Upper lobe of left lung (tissue), 6 donors: ENCODE measurements around the gene ZNF618. TPM values are rescaled to one million over a fixed set of nuclear protein-coding genes. Genes with fewer than 3 reads are reported as not detected.

ENCODE experiments used
- ATAC-seq, 2 donors: fragments of 200-7000 bp; cut with Tn5 transposase; one replicate each; pipeline ENCODE4 v1.9.1; 2022; ENCODE audit warnings: mild to moderate bottlenecking in 2 of 2, moderate library complexity in 2 of 2; ENCODE audit not compliant: low FRiP score in 2 of 2
- DNase-seq, 2 donors: peaks; one replicate each; pipeline ENCODE4 v3.0.0-alpha.2; 2019 to 2020
- H3K27ac ChIP-seq, 4 donors: fragments of 200-600 bp; sonication (generic); one replicate each; pipeline ENCODE4 v1.5.1; 2016 to 2019
- H3K27me3 ChIP-seq, 4 donors: fragments of 200-600 bp; sonication (generic); one replicate each; pipeline ENCODE4 v1.5.1; 2017 to 2019
- H3K36me3 ChIP-seq, 4 donors: fragments of 200-600 bp; sonication (generic); one replicate each; pipeline ENCODE4 v1.5.1; 2016 to 2019
- H3K4me1 ChIP-seq, 4 donors: fragments of 200-600 bp; sonication (generic); one replicate each; pipeline ENCODE4 v1.5.1; 2018 to 2019
- H3K4me3 ChIP-seq, 4 donors: fragments of 200-600 bp; sonication (generic); one replicate each; pipeline ENCODE4 v1.5.1; 2017 to 2019; ENCODE audit warnings: mild to moderate bottlenecking in 2 of 4, moderate library complexity in 1 of 4
- H3K9me3 ChIP-seq, 4 donors: fragments of 200-600 bp; sonication (generic); one replicate each; pipeline ENCODE4 v1.5.1; 2018 to 2019
- EP300 ChIP-seq, 4 donors: sonication (generic); formaldehyde crosslinking; IDR thresholded peaks; one replicate each; pipeline ENCODE4 v1.5.1; 2017; ENCODE audit warnings: antibody characterized with exemption in 4 of 4, control low read depth in 2 of 4
- POLR2A ChIP-seq, 4 donors: fragments of 450-650 bp; IDR thresholded peaks; one replicate each; pipeline ENCODE4 v1.5.1; 2016 to 2017; ENCODE audit warnings: antibody characterized with exemption in 4 of 4, mild to moderate bottlenecking in 2 of 4
- POLR2AphosphoS5 ChIP-seq, 2 donors: sonication (generic); formaldehyde crosslinking; IDR thresholded peaks; one replicate each; pipeline ENCODE4 v1.5.1; 2017; ENCODE audit warnings: antibody characterized with exemption in 2 of 2
- WGBS, 2 donors: methylation state at CpG; one replicate each; pipeline ENCODE4 v1.1.5; 2017 to 2018; 5-methylcytosine and 5-hydroxymethylcytosine counted together
- total RNA-seq, 6 donors: library from RNA; depleted of rRNA in 4 of 6; stranded (reverse); fragments of >200 nt in 4 of 6; gene quantifications; one replicate each; pipeline versions ENCODE4 v1.1.0 to v1.2.1, GENCODE V29; 2016 to 2021
- TF ChIP-seq, protein P1 (sequence below), 6 experiments: fragments of 450-650 bp in 4 of 6; fragments of 200-600 bp in 2 of 6; sonication (generic) in 2 of 6; IDR thresholded peaks; one replicate each; pipeline ENCODE4 v1.5.1; 2016 to 2019; ENCODE audit warnings: antibody characterized with exemption in 6 of 6
- donor health status: DM: no; HTN: no; CAD: no; lungs with moderate emphysema.
- donor health status: DM: no; HTN: yes; CAD: no; lungs with severe emphysema.

ZNF618 gene
- total RNA-seq, 6 donors from 2014 or later = 3.2 to 11.6 (median 9.1) TPM

DNA sequence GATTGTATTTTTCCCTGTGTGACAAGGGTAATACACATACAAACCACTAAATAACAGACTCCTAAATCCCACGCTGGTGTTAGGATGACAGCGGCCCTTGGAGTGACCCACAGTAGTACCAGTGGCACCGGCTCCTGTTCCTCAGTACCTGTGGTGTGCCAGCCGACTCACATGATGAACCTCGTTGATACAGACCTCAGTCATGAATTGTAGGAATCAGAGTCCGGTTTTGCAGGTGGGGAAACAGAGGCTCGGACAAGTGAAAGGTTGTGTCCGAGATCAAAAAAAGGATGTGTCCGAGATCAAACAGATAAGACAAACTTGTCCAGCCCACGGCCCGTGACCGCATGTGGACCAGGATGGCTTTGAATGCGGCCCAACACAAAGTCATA lies 124.0 kb downstream of the ZNF618 start:
- no peak for ATAC-seq
- H3K9me3 ChIP-seq = no peaks in the 10 kb centered on the region
- 93 to 96% methylated on average over 13 of the region's 13 CpGs for WGBS, 2 donors
- no peaks in the 10 kb centered on the region for H3K36me3 ChIP-seq
- DNase-seq = peak in 1 of 2 donors; percentile 9
- no peak for TF ChIP-seq EP300 (IDR thresholded peaks at IDR 0.05)
- TF ChIP-seq POLR2A (IDR thresholded peaks at IDR 0.05) = no peak
- TF ChIP-seq, protein P1, sequence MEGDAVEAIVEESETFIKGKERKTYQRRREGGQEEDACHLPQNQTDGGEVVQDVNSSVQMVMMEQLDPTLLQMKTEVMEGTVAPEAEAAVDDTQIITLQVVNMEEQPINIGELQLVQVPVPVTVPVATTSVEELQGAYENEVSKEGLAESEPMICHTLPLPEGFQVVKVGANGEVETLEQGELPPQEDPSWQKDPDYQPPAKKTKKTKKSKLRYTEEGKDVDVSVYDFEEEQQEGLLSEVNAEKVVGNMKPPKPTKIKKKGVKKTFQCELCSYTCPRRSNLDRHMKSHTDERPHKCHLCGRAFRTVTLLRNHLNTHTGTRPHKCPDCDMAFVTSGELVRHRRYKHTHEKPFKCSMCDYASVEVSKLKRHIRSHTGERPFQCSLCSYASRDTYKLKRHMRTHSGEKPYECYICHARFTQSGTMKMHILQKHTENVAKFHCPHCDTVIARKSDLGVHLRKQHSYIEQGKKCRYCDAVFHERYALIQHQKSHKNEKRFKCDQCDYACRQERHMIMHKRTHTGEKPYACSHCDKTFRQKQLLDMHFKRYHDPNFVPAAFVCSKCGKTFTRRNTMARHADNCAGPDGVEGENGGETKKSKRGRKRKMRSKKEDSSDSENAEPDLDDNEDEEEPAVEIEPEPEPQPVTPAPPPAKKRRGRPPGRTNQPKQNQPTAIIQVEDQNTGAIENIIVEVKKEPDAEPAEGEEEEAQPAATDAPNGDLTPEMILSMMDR (IDR thresholded peaks at IDR 0.05) = no peak
- no peak for TF ChIP-seq POLR2AphosphoS5 (IDR thresholded peaks at IDR 0.05)
- H3K27ac ChIP-seq = no peak overlapping the region
- H3K27me3 ChIP-seq = no peaks in the 10 kb centered on the region
- peaks cover 6 to 28% (median 15%) of the 10 kb centered on the region in 4 donors for H3K4me1 ChIP-seq
- no peak overlapping the region for H3K4me3 ChIP-seq

DNA sequence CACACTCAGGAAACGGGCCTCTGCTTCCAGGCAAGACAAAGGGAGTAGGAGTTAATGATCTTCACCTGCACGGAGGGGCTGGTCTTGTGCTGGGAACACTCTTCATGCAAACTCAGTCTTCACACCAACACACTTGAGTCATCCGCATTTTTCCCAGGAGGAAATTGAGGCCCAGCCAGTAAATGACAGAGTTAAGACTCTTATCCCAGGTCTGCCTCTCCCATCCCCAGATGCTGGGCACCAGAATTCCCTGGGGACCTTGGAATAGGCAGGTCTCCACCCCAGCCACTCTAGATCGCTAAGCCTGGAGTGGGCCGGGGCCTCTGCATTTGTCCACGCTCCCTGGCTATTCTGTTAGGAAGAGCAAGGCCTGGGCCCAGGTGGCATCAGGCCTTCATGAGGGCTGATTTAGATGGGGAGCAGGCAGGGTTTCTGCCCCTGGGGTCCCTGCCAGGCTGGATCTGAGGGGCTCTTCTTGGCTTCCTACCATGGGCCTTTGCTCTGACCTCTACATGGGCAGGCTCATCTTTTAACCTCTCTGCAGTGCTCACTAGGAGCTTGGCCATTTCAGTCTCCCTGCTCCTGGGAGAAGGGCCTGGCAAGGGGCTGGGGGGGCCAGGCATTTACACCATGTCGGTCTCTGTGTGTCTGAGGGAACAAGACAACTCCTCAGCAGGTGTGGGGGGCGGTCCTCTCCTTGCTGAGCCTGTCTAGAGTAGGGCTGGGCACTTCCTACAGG lies 124.7 kb downstream of the ZNF618 start:
- 92 to 94% methylated on average over 3 to 8 of the region's 8 CpGs for WGBS, 2 donors
- TF ChIP-seq POLR2A (IDR thresholded peaks at IDR 0.05) = no peak
- no peak for TF ChIP-seq EP300 (IDR thresholded peaks at IDR 0.05)
- TF ChIP-seq, protein P1 (IDR thresholded peaks at IDR 0.05) = no peak
- no peak for TF ChIP-seq POLR2AphosphoS5 (IDR thresholded peaks at IDR 0.05)
- H3K36me3 ChIP-seq = no peaks in the 10 kb centered on the region
- H3K27me3 ChIP-seq = no peaks in the 10 kb centered on the region
- DNase-seq = peak in 1 of 2 donors; percentile 17
- H3K27ac ChIP-seq = no peak overlapping the region
- no peak overlapping the region for H3K4me3 ChIP-seq
- no peak for ATAC-seq
- H3K9me3 ChIP-seq = no peaks in the 10 kb centered on the region
- peaks cover 6 to 27% (median 14%) of the 10 kb centered on the region in 4 donors for H3K4me1 ChIP-seq

DNA sequence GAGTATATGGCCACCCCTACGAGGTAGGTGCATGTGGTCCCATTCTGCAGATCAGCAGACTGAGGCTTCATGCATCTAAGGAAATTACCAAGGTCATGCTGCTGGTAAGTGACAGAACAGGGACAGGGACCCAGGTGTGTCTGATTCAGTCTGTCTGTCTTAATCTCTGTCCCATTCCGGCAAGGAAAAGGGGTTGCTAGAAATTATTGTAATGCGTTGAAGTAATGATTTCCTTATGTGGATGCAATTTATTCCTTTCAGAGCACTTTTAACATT lies 125.2 kb downstream of the ZNF618 start:
- ATAC-seq (no peak), DNase-seq (no peak)
- peaks cover 6 to 23% (median 14%) of the 10 kb centered on the region in 4 donors for H3K4me1 ChIP-seq
- no peak overlapping the region for H3K4me3 ChIP-seq
- WGBS, 2 donors = 64 to 67% methylated on average over 3 of the region's 3 CpGs
- no peaks in the 10 kb centered on the region for H3K27me3 ChIP-seq
- TF ChIP-seq EP300 (IDR thresholded peaks at IDR 0.05) (no peak), POLR2A (IDR thresholded peaks at IDR 0.05) (no peak)
- TF ChIP-seq, protein P1 (IDR thresholded peaks at IDR 0.05) = no peak
- no peaks in the 10 kb centered on the region for H3K36me3 ChIP-seq
- H3K9me3 ChIP-seq = no peaks in the 10 kb centered on the region
- no peak overlapping the region for H3K27ac ChIP-seq

DNA sequence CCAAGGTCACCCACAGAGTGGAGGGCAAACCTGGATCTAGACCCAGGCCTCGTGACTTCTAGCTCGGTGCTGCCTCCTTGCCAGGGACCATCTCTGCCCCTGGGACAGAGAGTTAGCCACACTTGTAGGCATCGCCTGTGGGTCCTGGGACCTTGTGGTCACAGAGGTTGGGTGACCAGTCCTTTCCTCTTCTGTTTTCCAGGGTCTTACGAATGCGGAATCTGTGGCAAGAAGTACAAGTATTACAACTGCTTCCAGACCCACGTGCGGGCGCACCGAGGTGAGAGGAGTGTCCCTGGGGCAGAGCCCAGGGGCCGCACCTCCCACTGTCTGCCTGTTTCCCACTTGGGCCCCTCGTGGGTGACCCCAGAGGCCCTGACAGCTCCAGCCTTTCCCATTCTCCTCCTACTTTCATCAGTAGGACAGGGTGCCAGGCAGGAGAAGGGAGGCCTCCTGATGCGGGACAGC lies 125.7 kb downstream of the ZNF618 start:
- Histone ChIP-seq H3K9me3 (no peaks in the 10 kb centered on the region), H3K36me3 (no peaks in the 10 kb centered on the region), H3K4me1 (peaks cover 6 to 23% (median 14%) of the 10 kb centered on the region in 4 donors), H3K4me3 (no peak overlapping the region), H3K27me3 (no peaks in the 10 kb centered on the region), H3K27ac (no peak overlapping the region)
- DNase-seq (peak in 1 of 2 donors; percentile 16), ATAC-seq (no peak)
- WGBS, 2 donors = 85 to 94% methylated on average over 8 to 12 of the region's 12 CpGs
- TF ChIP-seq EP300 (IDR thresholded peaks at IDR 0.05) = no peak
- TF ChIP-seq POLR2AphosphoS5 (IDR thresholded peaks at IDR 0.05) = no peak
- TF ChIP-seq, protein P1 (IDR thresholded peaks at IDR 0.05) = no peak
- no peak for TF ChIP-seq POLR2A (IDR thresholded peaks at IDR 0.05)
